Body of pancreas (tissue), 4 donors: ENCODE results near the gene GALNT16. TPM values are rescaled to one million over a fixed set of nuclear protein-coding genes. Genes with fewer than 3 reads are reported as not detected.

Experiments used
- ATAC-seq: fragments of 150-250 bp; one replicate; pipeline ENCODE4 v1.9.1; 2016
- DNase-seq, 4 donors: peaks; one replicate each; pipeline ENCODE4 v3.0.0-alpha.2; 2019
- H3K27ac ChIP-seq, 4 donors: fragments of 200-600 bp; sonication (generic); 1 replicate in 3 of 4; 2 replicates in 1 of 4; pipeline versions ENCODE4 v1.5.1 to v1.6.1; 2016 to 2019; ENCODE audit warnings: mild to moderate bottlenecking in 1 of 4, mixed read lengths in 1 of 4, moderate library complexity in 1 of 4
- H3K27me3 ChIP-seq, 2 donors: fragments of 200-600 bp; sonication (generic); one replicate each; pipeline ENCODE4 v1.6.0; 2016; ENCODE audit warnings: mild to moderate bottlenecking in 1 of 2
- H3K36me3 ChIP-seq, 2 donors: fragments of 200-600 bp; sonication (generic); replicated peaks in 1 of 2; 2 replicates each; pipeline ENCODE4 v1.5.1; 2016; ENCODE audit warnings: low read depth in 2 of 2; ENCODE audit not compliant: insufficient read depth in 1 of 2
- H3K4me1 ChIP-seq: fragments of 200-600 bp; sonication (generic); one replicate; pipeline ENCODE4 v1.6.0; 2016
- H3K4me3 ChIP-seq, 2 donors: fragments of 200-600 bp; sonication (generic); 1 replicate in 1 of 2; 2 replicates in 1 of 2; pipeline ENCODE4 v1.5.1; 2016 to 2019
- H3K9me3 ChIP-seq, 3 donors: fragments of 200-600 bp; sonication (generic); 1 replicate in 2 of 3; 2 replicates in 1 of 3; pipeline ENCODE4 v1.5.1; 2016
- POLR2A ChIP-seq, 3 donors: fragments of 450-650 bp; IDR thresholded peaks; one replicate each; pipeline ENCODE4 v1.6.1; 2016; ENCODE audit warnings: antibody characterized with exemption in 3 of 3, mild to moderate bottlenecking in 2 of 3
- intact Hi-C: fragments of 100-400 bp; cut with DNase I; formaldehyde crosslinking; loops from one replicate; pipeline ENCODE4 v1.15.1; 2023
- total RNA-seq, 2 donors: library from RNA; depleted of rRNA; stranded (reverse); fragments of >200 nt; gene quantifications; one replicate each; pipeline ENCODE4 v1.1.0, GENCODE V29; 2016
- TF ChIP-seq, protein P1 (sequence below), 7 experiments: fragments of 450-650 bp in 4 of 7; fragments of 200-600 bp in 3 of 7; sonication (generic) in 3 of 7; IDR thresholded peaks; one replicate each; pipeline ENCODE4 v1.5.1; 2016 to 2019; ENCODE audit warnings: antibody characterized with exemption in 7 of 7

Gene GALNT16
- total RNA-seq, 2 donors from 2014 or later: 1.3 to 5.6 TPM

DNA sequence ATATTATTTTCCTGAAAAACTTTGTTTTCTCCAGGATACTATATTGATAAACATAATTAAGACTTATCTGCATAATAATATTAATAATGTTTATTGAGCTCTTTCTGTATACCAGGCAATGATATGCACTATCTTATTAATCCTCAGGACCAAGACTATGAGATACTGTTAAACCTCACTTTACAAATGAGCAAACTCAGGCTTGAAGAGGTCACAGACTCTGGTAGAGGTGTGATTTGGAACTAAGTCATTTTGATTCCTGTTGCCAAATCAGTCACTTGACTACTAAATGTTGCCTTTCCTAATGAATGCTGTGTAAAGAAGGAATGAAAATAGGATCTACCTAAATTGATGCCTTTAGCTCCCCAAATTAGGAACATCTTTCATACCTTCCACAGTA, 145.8 kb downstream of the GALNT16 start:
- H3K4me3 ChIP-seq: no peak overlapping the region
- no peak for TF ChIP-seq POLR2A (IDR thresholded peaks at IDR 0.05)
- TF ChIP-seq, protein P1, sequence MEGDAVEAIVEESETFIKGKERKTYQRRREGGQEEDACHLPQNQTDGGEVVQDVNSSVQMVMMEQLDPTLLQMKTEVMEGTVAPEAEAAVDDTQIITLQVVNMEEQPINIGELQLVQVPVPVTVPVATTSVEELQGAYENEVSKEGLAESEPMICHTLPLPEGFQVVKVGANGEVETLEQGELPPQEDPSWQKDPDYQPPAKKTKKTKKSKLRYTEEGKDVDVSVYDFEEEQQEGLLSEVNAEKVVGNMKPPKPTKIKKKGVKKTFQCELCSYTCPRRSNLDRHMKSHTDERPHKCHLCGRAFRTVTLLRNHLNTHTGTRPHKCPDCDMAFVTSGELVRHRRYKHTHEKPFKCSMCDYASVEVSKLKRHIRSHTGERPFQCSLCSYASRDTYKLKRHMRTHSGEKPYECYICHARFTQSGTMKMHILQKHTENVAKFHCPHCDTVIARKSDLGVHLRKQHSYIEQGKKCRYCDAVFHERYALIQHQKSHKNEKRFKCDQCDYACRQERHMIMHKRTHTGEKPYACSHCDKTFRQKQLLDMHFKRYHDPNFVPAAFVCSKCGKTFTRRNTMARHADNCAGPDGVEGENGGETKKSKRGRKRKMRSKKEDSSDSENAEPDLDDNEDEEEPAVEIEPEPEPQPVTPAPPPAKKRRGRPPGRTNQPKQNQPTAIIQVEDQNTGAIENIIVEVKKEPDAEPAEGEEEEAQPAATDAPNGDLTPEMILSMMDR (IDR thresholded peaks at IDR 0.05): no peak
- H3K27me3 ChIP-seq: no peaks in the 10 kb centered on the region
- H3K27ac ChIP-seq: no peak overlapping the region
- no peaks in the 10 kb centered on the region for H3K9me3 ChIP-seq
- DNase-seq: no peak
- ATAC-seq: no peak
- no peaks in the 10 kb centered on the region for H3K36me3 ChIP-seq
- intact Hi-C loops: no loop called here
- peaks cover 40% of the 10 kb centered on the region for H3K4me1 ChIP-seq

Other genes starting within 250 kb of the GALNT16 start
- gene DCAF5, start 107.0 kb upstream of the GALNT16 start, total RNA-seq: 10 to 100 TPM; 20.5 to 25.4 TPM
- gene EXD2, start 68.7 kb upstream of the GALNT16 start, total RNA-seq: 10 to 100 TPM; 11.2 to 21.5 TPM
- gene ERH, start 138.1 kb downstream of the GALNT16 start, total RNA-seq: 10 to 100 TPM; 35.5 to 64.6 TPM
- 10 to 100 TPM; 36.3 to 38.2 TPM for gene SLC39A9, start 138.5 kb downstream of the GALNT16 start, total RNA-seq
- 1 to 10 TPM in 1 of 2 donors, under 1 TPM in 1; under 0.01 to 2.0 TPM for gene PLEKHD1, start 224.6 kb downstream of the GALNT16 start, total RNA-seq